OCI-LY3 (cell line): Measurements from ENCODE around the gene SH3GLB1.

Source experiments
- EZH2phosphoT487 ChIP-seq: fragments of 200-600 bp; shearing (Covaris generic); IDR thresholded peaks from 2 replicates; pipeline ENCODE4 v1.6.1; 2018; ENCODE audit warnings: antibody characterized with exemption, mixed run types, low read depth
- TF ChIP-seq, protein P1 (sequence below): fragments of 200-600, 300-600 bp; sonication (generic); IDR thresholded peaks from 2 replicates; pipeline ENCODE4 v1.5.1; 2014; ENCODE audit warnings: antibody characterized with exemption, low read length, low read depth

DNA sequence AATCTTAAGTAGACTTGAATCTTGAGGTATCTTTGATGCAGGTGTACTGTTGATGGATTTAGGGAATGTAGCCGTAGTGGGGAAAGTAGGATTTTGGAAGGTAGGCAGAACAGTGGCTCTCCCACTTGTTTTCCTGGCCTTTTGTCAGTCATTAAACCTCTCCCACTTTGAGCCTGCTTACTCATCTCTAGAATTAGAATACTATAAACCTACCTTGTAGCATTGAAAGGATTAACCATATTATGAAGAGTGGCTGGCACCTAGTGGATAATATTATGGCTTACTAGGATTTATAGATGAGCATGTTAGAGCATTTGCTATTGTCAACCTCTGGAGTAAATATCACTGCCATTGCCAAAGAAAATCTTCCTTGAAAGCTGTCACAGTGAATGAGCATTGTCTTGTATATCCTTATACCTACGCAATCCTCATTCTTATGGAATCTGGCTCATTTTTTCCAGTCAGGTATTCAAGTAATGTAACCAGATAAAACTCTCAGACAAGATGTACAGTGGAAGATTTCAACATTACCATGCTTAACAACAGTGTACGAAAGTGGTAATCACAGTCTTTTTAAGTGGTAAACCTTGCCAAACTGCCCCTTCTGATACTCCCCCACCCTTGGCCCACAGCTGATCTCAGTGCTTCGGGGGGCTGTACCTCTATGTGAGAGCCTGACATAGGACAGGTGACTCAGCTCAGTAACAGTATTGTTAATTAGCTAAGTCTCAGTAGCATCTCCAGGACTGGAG is 44.4 kb downstream of the SH3GLB1 start:
- TF ChIP-seq, protein P1, sequence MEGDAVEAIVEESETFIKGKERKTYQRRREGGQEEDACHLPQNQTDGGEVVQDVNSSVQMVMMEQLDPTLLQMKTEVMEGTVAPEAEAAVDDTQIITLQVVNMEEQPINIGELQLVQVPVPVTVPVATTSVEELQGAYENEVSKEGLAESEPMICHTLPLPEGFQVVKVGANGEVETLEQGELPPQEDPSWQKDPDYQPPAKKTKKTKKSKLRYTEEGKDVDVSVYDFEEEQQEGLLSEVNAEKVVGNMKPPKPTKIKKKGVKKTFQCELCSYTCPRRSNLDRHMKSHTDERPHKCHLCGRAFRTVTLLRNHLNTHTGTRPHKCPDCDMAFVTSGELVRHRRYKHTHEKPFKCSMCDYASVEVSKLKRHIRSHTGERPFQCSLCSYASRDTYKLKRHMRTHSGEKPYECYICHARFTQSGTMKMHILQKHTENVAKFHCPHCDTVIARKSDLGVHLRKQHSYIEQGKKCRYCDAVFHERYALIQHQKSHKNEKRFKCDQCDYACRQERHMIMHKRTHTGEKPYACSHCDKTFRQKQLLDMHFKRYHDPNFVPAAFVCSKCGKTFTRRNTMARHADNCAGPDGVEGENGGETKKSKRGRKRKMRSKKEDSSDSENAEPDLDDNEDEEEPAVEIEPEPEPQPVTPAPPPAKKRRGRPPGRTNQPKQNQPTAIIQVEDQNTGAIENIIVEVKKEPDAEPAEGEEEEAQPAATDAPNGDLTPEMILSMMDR, result no peak
- TF ChIP-seq EZH2phosphoT487, result no peak
